OCI-LY1 (cell line): ENCODE results near the gene SUPT3H.

Experiments used
- H2AFZ ChIP-seq: fragments of 200-600 bp; sonication (generic), shearing (Covaris generic); 2 replicates; pipeline ENCODE4 v1.6.0; 2014; ENCODE audit warnings: antibody characterized with exemption, mild to moderate bottlenecking, low read length
- H3F3A ChIP-seq: fragments of 200-600 bp; sonication (generic), shearing (Covaris generic); 2 replicates; pipeline ENCODE4 v1.6.0; 2014; ENCODE audit warnings: mild to moderate bottlenecking, antibody characterized with exemption, low read length, moderate library complexity; ENCODE audit not compliant: insufficient read depth
- H3K27ac ChIP-seq: fragments of 200-600 bp; sonication (generic); 2 replicates; pipeline ENCODE4 v1.5.1; 2014; ENCODE audit warnings: low read length, mixed run types, mild to moderate bottlenecking, low read depth; ENCODE audit not compliant: poor library complexity, severe bottlenecking
- H3K27me3 ChIP-seq: fragments of 200-600 bp; sonication (generic); 2 replicates; pipeline ENCODE4 v1.6.0; 2014; ENCODE audit warnings: antibody characterized with exemption, mild to moderate bottlenecking, low read length, moderate library complexity; ENCODE audit not compliant: insufficient read depth
- H3K36me3 ChIP-seq: fragments of 200-600 bp; sonication (generic); 2 replicates; pipeline ENCODE4 v1.6.1; 2014; ENCODE audit warnings: mild to moderate bottlenecking, antibody characterized with exemption, low read length, moderate library complexity, mixed read lengths; ENCODE audit not compliant: insufficient read depth
- H3K4me1 ChIP-seq: fragments of 200-600 bp; sonication (generic); 2 replicates; pipeline ENCODE4 v1.5.1; 2014; ENCODE audit warnings: mild to moderate bottlenecking, low read length, moderate library complexity; ENCODE audit not compliant: insufficient read depth, severe bottlenecking
- H3K4me2 ChIP-seq: fragments of 200-600 bp; sonication (generic), shearing (Covaris generic); 2 replicates; pipeline ENCODE4 v1.6.1; 2014; ENCODE audit warnings: low read length
- H3K4me3 ChIP-seq: fragments of 200-600 bp; sonication (generic); 2 replicates; pipeline ENCODE4 v1.5.1; 2014; ENCODE audit warnings: low read length, low read depth, mild to moderate bottlenecking, mixed read lengths; ENCODE audit not compliant: poor library complexity, severe bottlenecking
- H3K79me2 ChIP-seq: fragments of 200-600 bp; shearing (Covaris generic); 2 replicates; pipeline ENCODE4 v1.6.1; 2016; ENCODE audit warnings: mixed run types, low read length, mixed read lengths; ENCODE audit not compliant: insufficient read depth
- H3K9ac ChIP-seq: fragments of 200-600 bp; sonication (generic), shearing (Covaris generic); 2 replicates; pipeline ENCODE4 v1.6.1; 2014; ENCODE audit warnings: mild to moderate bottlenecking, low read length, mixed read lengths
- H3K9me2 ChIP-seq: fragments of 200-600 bp; sonication (generic), shearing (Covaris generic); 2 replicates; pipeline ENCODE4 v1.6.1; 2014; ENCODE audit warnings: low read depth, mild to moderate bottlenecking, low read length, mixed read lengths
- H3K9me3 ChIP-seq: fragments of 200-600 bp; shearing (Covaris generic); 2 replicates; pipeline ENCODE4 v1.6.1; 2014; ENCODE audit warnings: low read length, mixed read lengths
- H4K20me1 ChIP-seq: fragments of 200-600 bp; sonication (generic), shearing (Covaris generic); 2 replicates; pipeline ENCODE4 v1.6.0; 2016; ENCODE audit warnings: mild to moderate bottlenecking, low read length; ENCODE audit not compliant: insufficient read depth
- EZH2 ChIP-seq: fragments of 200-600 bp; sonication (generic), shearing (Covaris generic); IDR thresholded peaks from 2 replicates; pipeline ENCODE4 v1.8.0; 2017; ENCODE audit warnings: borderline replicate concordance, mixed run types, mild to moderate bottlenecking, antibody characterized with exemption, low read length, moderate library complexity, mixed read lengths
- TF ChIP-seq, protein P1 (sequence below): fragments of 200-600 bp; sonication (generic), shearing (Covaris generic); IDR thresholded peaks from 2 replicates; pipeline ENCODE4 v1.5.1; 2017; ENCODE audit warnings: mild to moderate bottlenecking, antibody characterized with exemption, low read length, moderate library complexity, mixed read lengths

SUPT3H gene

DNA sequence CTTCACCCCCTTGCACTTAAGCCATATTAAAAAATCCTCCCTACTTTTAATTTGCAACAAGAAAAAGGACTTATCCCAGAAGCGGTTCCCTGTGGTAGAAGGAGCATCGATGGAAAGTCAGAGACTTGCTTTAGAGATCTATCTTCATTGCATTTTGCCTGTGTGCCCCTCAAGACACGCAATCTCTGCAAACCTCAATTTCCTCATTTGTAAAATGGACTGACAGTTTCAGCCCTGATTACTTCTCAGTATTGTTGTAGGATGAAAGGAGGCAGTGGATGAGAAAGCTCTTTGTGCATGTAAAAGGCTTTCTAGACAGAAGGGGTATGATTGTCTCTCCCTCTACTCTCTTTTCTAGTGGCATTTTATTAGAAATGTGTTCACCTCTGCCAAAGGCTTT, 580.0 kb downstream of the SUPT3H start:
- no peaks in the 10 kb centered on the region for H3K4me1 ChIP-seq
- H3K36me3 ChIP-seq = no peaks in the 10 kb centered on the region
- H3K27ac ChIP-seq = no peak overlapping the region
- no peaks in the 10 kb centered on the region for H3K9me2 ChIP-seq
- H3K27me3 ChIP-seq = 0 out of 2 replicates have a peak, but pooled peaks cover 2% of the 10 kb centered on the region
- no peaks in the 10 kb centered on the region for H4K20me1 ChIP-seq
- H3K79me2 ChIP-seq = no peaks in the 10 kb centered on the region
- H3K4me2 ChIP-seq = no peak overlapping the region
- TF ChIP-seq, protein P1, sequence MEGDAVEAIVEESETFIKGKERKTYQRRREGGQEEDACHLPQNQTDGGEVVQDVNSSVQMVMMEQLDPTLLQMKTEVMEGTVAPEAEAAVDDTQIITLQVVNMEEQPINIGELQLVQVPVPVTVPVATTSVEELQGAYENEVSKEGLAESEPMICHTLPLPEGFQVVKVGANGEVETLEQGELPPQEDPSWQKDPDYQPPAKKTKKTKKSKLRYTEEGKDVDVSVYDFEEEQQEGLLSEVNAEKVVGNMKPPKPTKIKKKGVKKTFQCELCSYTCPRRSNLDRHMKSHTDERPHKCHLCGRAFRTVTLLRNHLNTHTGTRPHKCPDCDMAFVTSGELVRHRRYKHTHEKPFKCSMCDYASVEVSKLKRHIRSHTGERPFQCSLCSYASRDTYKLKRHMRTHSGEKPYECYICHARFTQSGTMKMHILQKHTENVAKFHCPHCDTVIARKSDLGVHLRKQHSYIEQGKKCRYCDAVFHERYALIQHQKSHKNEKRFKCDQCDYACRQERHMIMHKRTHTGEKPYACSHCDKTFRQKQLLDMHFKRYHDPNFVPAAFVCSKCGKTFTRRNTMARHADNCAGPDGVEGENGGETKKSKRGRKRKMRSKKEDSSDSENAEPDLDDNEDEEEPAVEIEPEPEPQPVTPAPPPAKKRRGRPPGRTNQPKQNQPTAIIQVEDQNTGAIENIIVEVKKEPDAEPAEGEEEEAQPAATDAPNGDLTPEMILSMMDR = no peak
- TF ChIP-seq EZH2 = no peak
- no peak overlapping the region for H3K9ac ChIP-seq
- no peak overlapping the region for H3K4me3 ChIP-seq
- H3K9me3 ChIP-seq = no peaks in the 10 kb centered on the region
- no peak overlapping the region for H2AFZ ChIP-seq
- H3F3A ChIP-seq = no peaks in the 10 kb centered on the region

GRCh38 chr6:44795326-44795725, 582.4 kb downstream of the SUPT3H start:
- no peaks in the 10 kb centered on the region for H3F3A ChIP-seq
- H3K9me2 ChIP-seq = no peaks in the 10 kb centered on the region
- no peak overlapping the region for H3K27ac ChIP-seq
- no peaks in the 10 kb centered on the region for H3K9me3 ChIP-seq
- no peaks in the 10 kb centered on the region for H3K36me3 ChIP-seq
- no peak overlapping the region for H2AFZ ChIP-seq
- H4K20me1 ChIP-seq = no peaks in the 10 kb centered on the region
- no peaks in the 10 kb centered on the region for H3K4me1 ChIP-seq
- no peaks in the 10 kb centered on the region for H3K79me2 ChIP-seq
- TF ChIP-seq, protein P1 = no peak
- TF ChIP-seq EZH2 = no peak
- H3K27me3 ChIP-seq = no peaks in the 10 kb centered on the region
- H3K4me3 ChIP-seq = no peak overlapping the region
- H3K4me2 ChIP-seq = no peak overlapping the region
- no peak overlapping the region for H3K9ac ChIP-seq

DNA sequence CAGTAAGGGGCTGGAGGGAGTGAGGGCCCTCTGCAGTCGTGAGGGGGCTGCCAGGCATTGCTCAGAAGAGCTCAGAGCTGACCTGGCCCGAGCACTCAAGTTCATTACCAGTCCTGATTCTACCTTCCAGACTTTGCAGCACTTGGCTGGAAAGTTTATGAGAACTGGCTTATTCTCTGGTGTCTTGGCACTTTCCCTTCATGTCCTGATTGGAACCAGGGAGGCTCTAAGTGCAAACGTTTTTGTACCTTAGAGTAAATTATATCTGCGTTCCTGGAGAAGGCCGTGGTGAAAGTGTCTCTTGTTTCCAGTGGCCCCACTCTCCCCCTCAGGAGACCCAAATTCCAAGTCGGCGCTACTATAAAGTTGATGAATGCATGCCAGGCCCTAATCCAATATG, 587.9 kb downstream of the SUPT3H start:
- H4K20me1 ChIP-seq = no peaks in the 10 kb centered on the region
- no peaks in the 10 kb centered on the region for H3K79me2 ChIP-seq
- TF ChIP-seq, protein P1 = no peak
- no peak for TF ChIP-seq EZH2
- H3K9me2 ChIP-seq = no peaks in the 10 kb centered on the region
- H3K4me1 ChIP-seq = no peaks in the 10 kb centered on the region
- no peak overlapping the region for H2AFZ ChIP-seq
- H3K4me3 ChIP-seq = no peak overlapping the region
- H3K36me3 ChIP-seq = no peaks in the 10 kb centered on the region
- no peak overlapping the region for H3K9ac ChIP-seq
- H3K27me3 ChIP-seq = no peaks in the 10 kb centered on the region
- no peak overlapping the region for H3K4me2 ChIP-seq
- H3K9me3 ChIP-seq = no peaks in the 10 kb centered on the region
- H3K27ac ChIP-seq = no peak overlapping the region
- no peaks in the 10 kb centered on the region for H3F3A ChIP-seq
